GM23338 (cell line): ENCODE data around the gene RSPH1. TPM values are rescaled to one million over a fixed set of nuclear protein-coding genes. Genes with fewer than 3 reads are reported as not detected.

Experiments used
- ATAC-seq: fragments of 200-7000 bp; cut with Tn5 transposase; 3 replicates; pipeline ENCODE4 v1.9.1; 2020
- DNase-seq: peaks from one replicate; pipeline ENCODE4 v3.0.0-alpha.2; 2015; ENCODE audit warnings: low spot score
- H2AFZ ChIP-seq: fragments of 200-600 bp; sonication (generic); 2 replicates; pipeline ENCODE4 v1.8.0; 2016; ENCODE audit warnings: antibody characterized with exemption, mild to moderate bottlenecking, moderate library complexity
- H3F3A ChIP-seq: fragments of 200-600 bp; sonication (generic); replicated peaks from 2 replicates; pipeline ENCODE4 v1.8.0; 2017; ENCODE audit warnings: antibody characterized with exemption, mixed run types, low read depth
- H3K27ac ChIP-seq: fragments of 200-600 bp; sonication (generic); 2 replicates; pipeline ENCODE4 v1.6.1; 2016; ENCODE audit warnings: low read depth
- H3K27me3 ChIP-seq: fragments of 200-600 bp; sonication (generic); 2 replicates; pipeline ENCODE4 v1.8.0; 2016; ENCODE audit warnings: mild to moderate bottlenecking, mixed run types, moderate library complexity; ENCODE audit not compliant: insufficient read depth
- H3K36me3 ChIP-seq: fragments of 200-600 bp; sonication (generic); 2 replicates; pipeline ENCODE4 v1.8.0; 2016; ENCODE audit warnings: mild to moderate bottlenecking; ENCODE audit not compliant: insufficient read depth
- H3K4me1 ChIP-seq: fragments of 200-600 bp; sonication (generic); 2 replicates; pipeline ENCODE4 v1.8.0; 2016; ENCODE audit warnings: mild to moderate bottlenecking, moderate library complexity; ENCODE audit not compliant: insufficient read depth
- H3K4me2 ChIP-seq: fragments of 200-600 bp; sonication (generic); 2 replicates; pipeline ENCODE4 v1.7.1; 2017; ENCODE audit warnings: mixed run types
- H3K4me3 ChIP-seq: fragments of 200-600 bp; sonication (generic); 2 replicates; pipeline ENCODE4 v1.6.1; 2016; ENCODE audit warnings: mixed run types
- H3K79me2 ChIP-seq: fragments of 200-600 bp; sonication (generic); replicated peaks from 2 replicates; pipeline ENCODE4 v1.8.0; 2017; ENCODE audit warnings: mild to moderate bottlenecking; ENCODE audit not compliant: insufficient read depth
- H3K9me2 ChIP-seq: fragments of 200-600 bp; sonication (generic); 2 replicates; pipeline ENCODE4 v1.8.0; 2017; ENCODE audit not compliant: insufficient read depth
- H4K20me1 ChIP-seq: fragments of 200-600 bp; sonication (generic); replicated peaks from 2 replicates; pipeline ENCODE4 v1.8.0; 2017; ENCODE audit warnings: mild to moderate bottlenecking; ENCODE audit not compliant: insufficient read depth
- H3K27ac Mint-ChIP-seq: 2 replicates; pipeline ENCODE4 v1.8.0; 2020; ENCODE audit warnings: inconsistent platforms, mild to moderate bottlenecking, moderate library complexity, mixed read lengths
- H3K27me3 Mint-ChIP-seq: 3 replicates; pipeline ENCODE4 v1.8.0; 2022; ENCODE audit warnings: low read depth, mild to moderate bottlenecking, moderate library complexity, mixed read lengths, inconsistent platforms; ENCODE audit not compliant: insufficient read depth, poor library complexity
- H3K36me3 Mint-ChIP-seq: 3 replicates; pipeline ENCODE4 v1.8.0; 2021; ENCODE audit warnings: low read depth, mild to moderate bottlenecking, inconsistent platforms, moderate library complexity, mixed read lengths
- H3K4me1 Mint-ChIP-seq: 3 replicates; pipeline ENCODE4 v1.8.0; 2020; ENCODE audit warnings: mild to moderate bottlenecking, inconsistent platforms, mixed read lengths
- H3K4me3 Mint-ChIP-seq: 3 replicates; pipeline ENCODE4 v1.8.0; 2021; ENCODE audit warnings: moderate library complexity, mild to moderate bottlenecking, inconsistent platforms, mixed read lengths
- H3K9me3 Mint-ChIP-seq: 3 replicates; pipeline ENCODE4 v1.8.0; 2020; ENCODE audit warnings: moderate library complexity, mild to moderate bottlenecking, inconsistent platforms, mixed read lengths
- CREB1 ChIP-seq: fragments of 250-450 bp; sonication (Bioruptor Pico); IDR thresholded peaks from 2 replicates; pipeline ENCODE4 v1.5.0; 2020; ENCODE audit warnings: low read depth, mild to moderate bottlenecking, moderate library complexity
- EZH2 ChIP-seq: fragments of 200-600 bp; sonication (generic); IDR thresholded peaks from one replicate; pipeline ENCODE4 v1.8.0; 2017; ENCODE audit warnings: antibody characterized with exemption, mild to moderate bottlenecking, low read depth; ENCODE audit not compliant: unreplicated experiment
- EZH2phosphoT487 ChIP-seq: fragments of 200-600 bp; sonication (generic); IDR thresholded peaks from one replicate; pipeline ENCODE4 v1.8.1; 2018; ENCODE audit warnings: antibody characterized with exemption; ENCODE audit not compliant: unreplicated experiment
- JUNB ChIP-seq: IDR thresholded peaks from one replicate; pipeline ENCODE4 v1.6.1; 2016; ENCODE audit warnings: antibody characterized with exemption; ENCODE audit not compliant: unreplicated experiment
- NANOG ChIP-seq: IDR thresholded peaks from 2 replicates; pipeline ENCODE4 v1.6.1; 2016; ENCODE audit warnings: antibody characterized with exemption, borderline replicate concordance
- ZNF114 ChIP-seq: fragments of 250-450 bp; sonication (Bioruptor Pico); IDR thresholded peaks from 2 replicates; pipeline ENCODE4 v1.5.0; 2020; ENCODE audit warnings: mild to moderate bottlenecking, moderate library complexity
- ZNF331 ChIP-seq: fragments of 250-450 bp; sonication (Bioruptor Pico); IDR thresholded peaks from 2 replicates; pipeline ENCODE4 v1.5.0; 2020; ENCODE audit warnings: low read depth, mild to moderate bottlenecking, moderate library complexity
- polyA plus RNA-seq: library from polyadenylated mRNA; unstranded; fragments of >200 nt; fragmentation: Nextera tagmentation; extraction: Ambion mirVana; gene quantifications from 2 replicates; pipeline ENCODE4 v1.2.1, GENCODE V29; 2016
- total RNA-seq: library from RNA; depleted of rRNA; stranded (reverse); fragments of >200 nt; shearing (Covaris generic); gene quantifications from 2 replicates; pipeline ENCODE4 v1.2.3, GENCODE V29; 2014
- TF ChIP-seq, protein P1 (sequence below): IDR thresholded peaks from one replicate; pipeline ENCODE4 v1.6.1; 2018; ENCODE audit warnings: antibody characterized with exemption; ENCODE audit not compliant: unreplicated experiment
- TF ChIP-seq, protein P2 (sequence below): IDR thresholded peaks from 2 replicates; pipeline ENCODE4 v1.6.1; 2016; ENCODE audit warnings: antibody characterized with exemption
- TF ChIP-seq, protein P3 (sequence below), 2 experiments: fragments of 200-600 bp in 1 of 2; sonication (generic) in 1 of 2; conservative IDR thresholded peaks; 2 replicates each; pipeline versions ENCODE4 v1.5.1 to v1.6.1; 2016 to 2017; ENCODE audit warnings: antibody characterized with exemption in 2 of 2, low read depth in 2 of 2, mild to moderate bottlenecking in 2 of 2, moderate library complexity in 1 of 2
- TF ChIP-seq, protein P4 (sequence below): fragments of 250-450 bp; sonication (Bioruptor Pico); IDR thresholded peaks from 2 replicates; pipeline ENCODE4 v1.5.0; 2020; ENCODE audit warnings: mild to moderate bottlenecking, moderate library complexity

Gene RSPH1
- total and polyA plus RNA-seq, 2 experiments from 2014 or later = 0.23 TPM; not detected in 1

DNA sequence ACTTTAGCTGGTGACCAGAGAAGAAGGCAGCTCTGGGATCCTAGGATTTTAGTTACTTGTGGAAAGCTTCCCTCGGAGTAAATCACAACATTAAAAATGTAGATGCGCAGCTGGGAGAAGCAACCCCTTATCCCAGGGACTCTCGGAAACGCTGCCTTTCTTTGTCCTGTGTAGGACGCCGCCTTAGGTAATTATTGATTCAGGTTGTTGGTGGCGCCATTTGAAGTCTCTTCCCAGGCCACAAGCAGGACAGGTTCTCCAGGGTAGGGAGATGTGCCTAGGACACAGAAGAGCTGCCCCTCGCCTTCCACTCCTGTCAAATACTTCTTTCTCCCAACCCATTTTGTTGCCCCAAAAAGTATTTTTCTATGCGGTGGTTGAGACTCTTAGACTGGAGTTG is 27.9 kb upstream of the RSPH1 start:
- Mint-ChIP-seq H3K9me3 (no peaks in the 10 kb centered on the region), H3K36me3 (peaks cover 52% of the 10 kb centered on the region), H3K27ac (peak overlapping the region; percentile 65), H3K4me1 (peaks cover 44% of the 10 kb centered on the region), H3K4me3 (peak overlapping the region; percentile 66; the same call in 1 of the 3 replicates), H3K27me3 (peaks cover 13% of the 10 kb centered on the region)
- H3K36me3 ChIP-seq = peaks cover 6% of the 10 kb centered on the region; the same call in 1 of the 2 replicates
- H3F3A ChIP-seq = peaks cover 3% of the 10 kb centered on the region; the same call in 1 of the 2 replicates
- peaks cover 30% of the 10 kb centered on the region for H3K79me2 ChIP-seq
- H2AFZ ChIP-seq = no peak overlapping the region
- peak overlapping the region; percentile 64; the same call in 1 of the 2 replicates for H3K27ac ChIP-seq
- H3K4me2 ChIP-seq = peak overlapping the region; percentile 73
- TF ChIP-seq NANOG (no peak), JUNB (no peak), EZH2phosphoT487 (no peak), EZH2 (no peak), ZNF331 (no peak), CREB1 (no peak), ZNF114 (CRISPR knock-in tag) (no peak)
- TF ChIP-seq, protein P1, sequence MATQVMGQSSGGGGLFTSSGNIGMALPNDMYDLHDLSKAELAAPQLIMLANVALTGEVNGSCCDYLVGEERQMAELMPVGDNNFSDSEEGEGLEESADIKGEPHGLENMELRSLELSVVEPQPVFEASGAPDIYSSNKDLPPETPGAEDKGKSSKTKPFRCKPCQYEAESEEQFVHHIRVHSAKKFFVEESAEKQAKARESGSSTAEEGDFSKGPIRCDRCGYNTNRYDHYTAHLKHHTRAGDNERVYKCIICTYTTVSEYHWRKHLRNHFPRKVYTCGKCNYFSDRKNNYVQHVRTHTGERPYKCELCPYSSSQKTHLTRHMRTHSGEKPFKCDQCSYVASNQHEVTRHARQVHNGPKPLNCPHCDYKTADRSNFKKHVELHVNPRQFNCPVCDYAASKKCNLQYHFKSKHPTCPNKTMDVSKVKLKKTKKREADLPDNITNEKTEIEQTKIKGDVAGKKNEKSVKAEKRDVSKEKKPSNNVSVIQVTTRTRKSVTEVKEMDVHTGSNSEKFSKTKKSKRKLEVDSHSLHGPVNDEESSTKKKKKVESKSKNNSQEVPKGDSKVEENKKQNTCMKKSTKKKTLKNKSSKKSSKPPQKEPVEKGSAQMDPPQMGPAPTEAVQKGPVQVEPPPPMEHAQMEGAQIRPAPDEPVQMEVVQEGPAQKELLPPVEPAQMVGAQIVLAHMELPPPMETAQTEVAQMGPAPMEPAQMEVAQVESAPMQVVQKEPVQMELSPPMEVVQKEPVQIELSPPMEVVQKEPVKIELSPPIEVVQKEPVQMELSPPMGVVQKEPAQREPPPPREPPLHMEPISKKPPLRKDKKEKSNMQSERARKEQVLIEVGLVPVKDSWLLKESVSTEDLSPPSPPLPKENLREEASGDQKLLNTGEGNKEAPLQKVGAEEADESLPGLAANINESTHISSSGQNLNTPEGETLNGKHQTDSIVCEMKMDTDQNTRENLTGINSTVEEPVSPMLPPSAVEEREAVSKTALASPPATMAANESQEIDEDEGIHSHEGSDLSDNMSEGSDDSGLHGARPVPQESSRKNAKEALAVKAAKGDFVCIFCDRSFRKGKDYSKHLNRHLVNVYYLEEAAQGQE = no peak
- TF ChIP-seq, protein P2, sequence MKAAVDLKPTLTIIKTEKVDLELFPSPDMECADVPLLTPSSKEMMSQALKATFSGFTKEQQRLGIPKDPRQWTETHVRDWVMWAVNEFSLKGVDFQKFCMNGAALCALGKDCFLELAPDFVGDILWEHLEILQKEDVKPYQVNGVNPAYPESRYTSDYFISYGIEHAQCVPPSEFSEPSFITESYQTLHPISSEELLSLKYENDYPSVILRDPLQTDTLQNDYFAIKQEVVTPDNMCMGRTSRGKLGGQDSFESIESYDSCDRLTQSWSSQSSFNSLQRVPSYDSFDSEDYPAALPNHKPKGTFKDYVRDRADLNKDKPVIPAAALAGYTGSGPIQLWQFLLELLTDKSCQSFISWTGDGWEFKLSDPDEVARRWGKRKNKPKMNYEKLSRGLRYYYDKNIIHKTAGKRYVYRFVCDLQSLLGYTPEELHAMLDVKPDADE = no peak
- TF ChIP-seq, protein P3, sequence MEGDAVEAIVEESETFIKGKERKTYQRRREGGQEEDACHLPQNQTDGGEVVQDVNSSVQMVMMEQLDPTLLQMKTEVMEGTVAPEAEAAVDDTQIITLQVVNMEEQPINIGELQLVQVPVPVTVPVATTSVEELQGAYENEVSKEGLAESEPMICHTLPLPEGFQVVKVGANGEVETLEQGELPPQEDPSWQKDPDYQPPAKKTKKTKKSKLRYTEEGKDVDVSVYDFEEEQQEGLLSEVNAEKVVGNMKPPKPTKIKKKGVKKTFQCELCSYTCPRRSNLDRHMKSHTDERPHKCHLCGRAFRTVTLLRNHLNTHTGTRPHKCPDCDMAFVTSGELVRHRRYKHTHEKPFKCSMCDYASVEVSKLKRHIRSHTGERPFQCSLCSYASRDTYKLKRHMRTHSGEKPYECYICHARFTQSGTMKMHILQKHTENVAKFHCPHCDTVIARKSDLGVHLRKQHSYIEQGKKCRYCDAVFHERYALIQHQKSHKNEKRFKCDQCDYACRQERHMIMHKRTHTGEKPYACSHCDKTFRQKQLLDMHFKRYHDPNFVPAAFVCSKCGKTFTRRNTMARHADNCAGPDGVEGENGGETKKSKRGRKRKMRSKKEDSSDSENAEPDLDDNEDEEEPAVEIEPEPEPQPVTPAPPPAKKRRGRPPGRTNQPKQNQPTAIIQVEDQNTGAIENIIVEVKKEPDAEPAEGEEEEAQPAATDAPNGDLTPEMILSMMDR (conservative IDR thresholded peaks at IDR 0.05; ENCODE audit: low read depth in 2 of 2) = no peak
- TF ChIP-seq, protein P4, sequence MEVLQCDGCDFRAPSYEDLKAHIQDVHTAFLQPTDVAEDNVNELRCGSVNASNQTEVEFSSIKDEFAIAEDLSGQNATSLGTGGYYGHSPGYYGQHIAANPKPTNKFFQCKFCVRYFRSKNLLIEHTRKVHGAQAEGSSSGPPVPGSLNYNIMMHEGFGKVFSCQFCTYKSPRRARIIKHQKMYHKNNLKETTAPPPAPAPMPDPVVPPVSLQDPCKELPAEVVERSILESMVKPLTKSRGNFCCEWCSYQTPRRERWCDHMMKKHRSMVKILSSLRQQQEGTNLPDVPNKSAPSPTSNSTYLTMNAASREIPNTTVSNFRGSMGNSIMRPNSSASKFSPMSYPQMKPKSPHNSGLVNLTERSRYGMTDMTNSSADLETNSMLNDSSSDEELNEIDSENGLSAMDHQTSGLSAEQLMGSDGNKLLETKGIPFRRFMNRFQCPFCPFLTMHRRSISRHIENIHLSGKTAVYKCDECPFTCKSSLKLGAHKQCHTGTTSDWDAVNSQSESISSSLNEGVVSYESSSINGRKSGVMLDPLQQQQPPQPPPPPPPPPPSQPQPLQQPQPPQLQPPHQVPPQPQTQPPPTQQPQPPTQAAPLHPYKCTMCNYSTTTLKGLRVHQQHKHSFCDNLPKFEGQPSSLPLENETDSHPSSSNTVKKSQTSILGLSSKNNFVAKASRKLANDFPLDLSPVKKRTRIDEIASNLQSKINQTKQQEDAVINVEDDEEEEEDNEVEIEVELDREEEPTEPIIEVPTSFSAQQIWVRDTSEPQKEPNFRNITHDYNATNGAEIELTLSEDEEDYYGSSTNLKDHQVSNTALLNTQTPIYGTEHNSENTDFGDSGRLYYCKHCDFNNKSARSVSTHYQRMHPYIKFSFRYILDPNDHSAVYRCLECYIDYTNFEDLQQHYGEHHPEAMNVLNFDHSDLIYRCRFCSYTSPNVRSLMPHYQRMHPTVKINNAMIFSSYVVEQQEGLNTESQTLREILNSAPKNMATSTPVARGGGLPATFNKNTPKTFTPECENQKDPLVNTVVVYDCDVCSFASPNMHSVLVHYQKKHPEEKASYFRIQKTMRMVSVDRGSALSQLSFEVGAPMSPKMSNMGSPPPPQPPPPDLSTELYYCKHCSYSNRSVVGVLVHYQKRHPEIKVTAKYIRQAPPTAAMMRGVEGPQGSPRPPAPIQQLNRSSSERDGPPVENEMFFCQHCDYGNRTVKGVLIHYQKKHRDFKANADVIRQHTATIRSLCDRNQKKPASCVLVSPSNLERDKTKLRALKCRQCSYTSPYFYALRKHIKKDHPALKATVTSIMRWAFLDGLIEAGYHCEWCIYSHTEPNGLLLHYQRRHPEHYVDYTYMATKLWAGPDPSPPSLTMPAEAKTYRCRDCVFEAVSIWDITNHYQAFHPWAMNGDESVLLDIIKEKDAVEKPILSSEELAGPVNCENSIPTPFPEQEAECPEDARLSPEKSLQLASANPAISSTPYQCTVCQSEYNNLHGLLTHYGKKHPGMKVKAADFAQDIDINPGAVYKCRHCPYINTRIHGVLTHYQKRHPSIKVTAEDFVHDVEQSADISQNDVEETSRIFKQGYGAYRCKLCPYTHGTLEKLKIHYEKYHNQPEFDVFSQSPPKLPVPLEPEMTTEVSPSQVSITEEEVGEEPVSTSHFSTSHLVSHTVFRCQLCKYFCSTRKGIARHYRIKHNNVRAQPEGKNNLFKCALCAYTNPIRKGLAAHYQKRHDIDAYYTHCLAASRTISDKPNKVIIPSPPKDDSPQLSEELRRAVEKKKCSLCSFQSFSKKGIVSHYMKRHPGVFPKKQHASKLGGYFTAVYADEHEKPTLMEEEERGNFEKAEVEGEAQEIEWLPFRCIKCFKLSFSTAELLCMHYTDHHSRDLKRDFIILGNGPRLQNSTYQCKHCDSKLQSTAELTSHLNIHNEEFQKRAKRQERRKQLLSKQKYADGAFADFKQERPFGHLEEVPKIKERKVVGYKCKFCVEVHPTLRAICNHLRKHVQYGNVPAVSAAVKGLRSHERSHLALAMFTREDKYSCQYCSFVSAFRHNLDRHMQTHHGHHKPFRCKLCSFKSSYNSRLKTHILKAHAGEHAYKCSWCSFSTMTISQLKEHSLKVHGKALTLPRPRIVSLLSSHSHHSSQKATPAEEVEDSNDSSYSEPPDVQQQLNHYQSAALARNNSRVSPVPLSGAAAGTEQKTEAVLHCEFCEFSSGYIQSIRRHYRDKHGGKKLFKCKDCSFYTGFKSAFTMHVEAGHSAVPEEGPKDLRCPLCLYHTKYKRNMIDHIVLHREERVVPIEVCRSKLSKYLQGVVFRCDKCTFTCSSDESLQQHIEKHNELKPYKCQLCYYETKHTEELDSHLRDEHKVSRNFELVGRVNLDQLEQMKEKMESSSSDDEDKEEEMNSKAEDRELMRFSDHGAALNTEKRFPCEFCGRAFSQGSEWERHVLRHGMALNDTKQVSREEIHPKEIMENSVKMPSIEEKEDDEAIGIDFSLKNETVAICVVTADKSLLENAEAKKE (CRISPR knock-in tag) = no peak
- H4K20me1 ChIP-seq = no peaks in the 10 kb centered on the region; the same call in 1 of the 2 replicates
- DNase-seq (no peak), ATAC-seq (no peak)
- peaks cover 25% of the 10 kb centered on the region for H3K4me1 ChIP-seq
- peak overlapping the region; percentile 36; the same call in 1 of the 2 replicates for H3K4me3 ChIP-seq
- no peaks in the 10 kb centered on the region for H3K27me3 ChIP-seq
- no peaks in the 10 kb centered on the region for H3K9me2 ChIP-seq
